DND-41 (cell line): ENCODE measurements around the gene DCAF8L2.
"Not testable (repeated sequence)": the region's sequence is repeated elsewhere in the genome, so short reads cannot be mapped to it uniquely, and the experiment has no call there.

Experiments
- ATAC-seq: fragments of 200-7000 bp; cut with Tn5 transposase; 3 replicates; pipeline ENCODE4 v1.9.1; 2021; ENCODE audit warnings: low read depth; ENCODE audit not compliant: insufficient read depth
- DNase-seq: peaks from one replicate; pipeline ENCODE4 v3.0.0-alpha.2; 2020
- H2AFZ ChIP-seq: 2 replicates; pipeline ENCODE4 v1.6.0; 2012; ENCODE audit warnings: low read depth, low read length
- H3K27ac ChIP-seq: 2 replicates; pipeline ENCODE4 v1.5.1; 2012; ENCODE audit warnings: low read length, inconsistent platforms
- H3K27me3 ChIP-seq: fragments of 200-600 bp; sonication (generic); 2 replicates; pipeline ENCODE4 v1.6.0; 2012; ENCODE audit warnings: low read length, mild to moderate bottlenecking, inconsistent platforms; ENCODE audit not compliant: insufficient read depth, poor library complexity
- H3K36me3 ChIP-seq: 2 replicates; pipeline ENCODE4 v1.5.1; 2012; ENCODE audit warnings: low read length, inconsistent platforms; ENCODE audit not compliant: insufficient read depth
- H3K4me1 ChIP-seq: 2 replicates; pipeline ENCODE4 v1.5.1; 2012; ENCODE audit warnings: mild to moderate bottlenecking, low read length; ENCODE audit not compliant: insufficient read depth
- H3K4me2 ChIP-seq: 2 replicates; pipeline ENCODE4 v1.6.0; 2012; ENCODE audit warnings: mild to moderate bottlenecking, moderate library complexity, low read length, inconsistent platforms; ENCODE audit not compliant: insufficient read depth
- H3K4me3 ChIP-seq, 2 experiments: fragments of 200-600 bp in 1 of 2; shearing (Covaris generic) in 1 of 2; 2 replicates each; pipeline ENCODE4 v1.5.1; 2012 to 2016; ENCODE audit warnings: inconsistent platforms in 2 of 2, low read length in 2 of 2, mild to moderate bottlenecking in 2 of 2, low read depth in 1 of 2, moderate library complexity in 1 of 2
- H3K79me2 ChIP-seq: 2 replicates; pipeline ENCODE4 v1.6.0; 2012; ENCODE audit warnings: low read length, inconsistent platforms; ENCODE audit not compliant: insufficient read depth
- H3K9ac ChIP-seq: 2 replicates; pipeline ENCODE4 v1.6.0; 2012; ENCODE audit warnings: low read depth, mild to moderate bottlenecking, inconsistent platforms, low read length, moderate library complexity
- H3K9me3 ChIP-seq: 2 replicates; pipeline ENCODE4 v1.5.1; 2012; ENCODE audit warnings: low read length, moderate library complexity, mild to moderate bottlenecking, inconsistent platforms; ENCODE audit not compliant: insufficient read depth, severe bottlenecking
- H4K20me1 ChIP-seq: 2 replicates; pipeline ENCODE4 v1.6.0; 2012; ENCODE audit warnings: low read length; ENCODE audit not compliant: insufficient read depth
- EZH2 ChIP-seq: IDR thresholded peaks from 3 replicates; pipeline ENCODE4 v1.6.1; 2012; ENCODE audit warnings: borderline replicate concordance, low read depth, mild to moderate bottlenecking, moderate library complexity, low read length, inconsistent platforms; ENCODE audit not compliant: severe bottlenecking
- TF ChIP-seq, protein P1 (sequence below): IDR thresholded peaks from 2 replicates; pipeline ENCODE4 v1.5.1; 2012; ENCODE audit warnings: borderline replicate concordance, low read length, moderate library complexity, mild to moderate bottlenecking; ENCODE audit not compliant: poor library complexity, severe bottlenecking; ENCODE audit errors: extremely low read depth

The DCAF8L2 gene

DNA sequence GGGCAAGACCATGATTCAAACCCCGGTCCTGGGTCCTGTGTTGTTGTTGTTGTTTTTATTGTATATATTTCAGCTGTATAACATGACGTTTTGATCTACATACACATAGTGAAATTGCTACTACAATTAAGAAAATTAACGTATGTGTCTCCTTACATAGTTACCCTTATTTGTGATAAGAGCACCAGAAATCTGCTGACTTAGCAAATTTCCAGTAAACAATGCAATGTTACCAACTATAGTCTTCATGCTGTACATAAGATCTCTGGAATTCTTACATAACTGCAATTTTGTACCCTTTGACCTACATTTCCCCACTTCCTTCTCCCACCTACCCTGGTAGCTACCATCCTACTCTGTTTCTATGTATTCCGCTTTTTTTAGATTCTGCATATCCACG lies 141.8 kb downstream of the DCAF8L2 start:
- DNase-seq (no peak), ATAC-seq (no peak)
- Histone ChIP-seq H3K27me3 (no peaks in the 10 kb centered on the region), H3K4me1 (peaks cover 15% of the 10 kb centered on the region), H2AFZ (no peak overlapping the region), H3K9ac (no peak overlapping the region), H3K27ac (no peak overlapping the region), H3K4me3 (no peak overlapping the region), H3K79me2 (no peaks in the 10 kb centered on the region), H4K20me1 (no peaks in the 10 kb centered on the region), H3K9me3 (no peaks in the 10 kb centered on the region), H3K4me2 (no peak overlapping the region), H3K36me3 (no peaks in the 10 kb centered on the region)
- no peak for TF ChIP-seq EZH2
- TF ChIP-seq, protein P1, sequence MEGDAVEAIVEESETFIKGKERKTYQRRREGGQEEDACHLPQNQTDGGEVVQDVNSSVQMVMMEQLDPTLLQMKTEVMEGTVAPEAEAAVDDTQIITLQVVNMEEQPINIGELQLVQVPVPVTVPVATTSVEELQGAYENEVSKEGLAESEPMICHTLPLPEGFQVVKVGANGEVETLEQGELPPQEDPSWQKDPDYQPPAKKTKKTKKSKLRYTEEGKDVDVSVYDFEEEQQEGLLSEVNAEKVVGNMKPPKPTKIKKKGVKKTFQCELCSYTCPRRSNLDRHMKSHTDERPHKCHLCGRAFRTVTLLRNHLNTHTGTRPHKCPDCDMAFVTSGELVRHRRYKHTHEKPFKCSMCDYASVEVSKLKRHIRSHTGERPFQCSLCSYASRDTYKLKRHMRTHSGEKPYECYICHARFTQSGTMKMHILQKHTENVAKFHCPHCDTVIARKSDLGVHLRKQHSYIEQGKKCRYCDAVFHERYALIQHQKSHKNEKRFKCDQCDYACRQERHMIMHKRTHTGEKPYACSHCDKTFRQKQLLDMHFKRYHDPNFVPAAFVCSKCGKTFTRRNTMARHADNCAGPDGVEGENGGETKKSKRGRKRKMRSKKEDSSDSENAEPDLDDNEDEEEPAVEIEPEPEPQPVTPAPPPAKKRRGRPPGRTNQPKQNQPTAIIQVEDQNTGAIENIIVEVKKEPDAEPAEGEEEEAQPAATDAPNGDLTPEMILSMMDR = no peak

DNA sequence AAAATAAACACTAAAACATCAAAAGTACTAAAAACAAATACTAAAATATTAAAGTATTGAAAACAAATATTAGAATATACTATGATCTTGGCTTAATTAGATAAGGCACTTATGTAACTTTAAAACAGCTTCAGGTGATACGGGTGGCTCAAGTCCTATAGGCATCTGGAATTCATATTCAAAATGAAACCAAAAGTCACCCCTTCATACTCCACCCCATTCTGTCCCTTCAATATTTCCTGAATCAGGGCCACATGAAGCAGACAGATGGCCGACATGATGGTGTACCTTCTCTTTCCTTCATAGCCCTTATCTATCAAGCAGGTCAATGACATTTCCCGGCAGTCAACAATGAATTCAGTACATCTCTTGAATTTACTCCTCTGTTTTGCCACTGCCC lies 145.8 kb downstream of the DCAF8L2 start:
- no peaks in the 10 kb centered on the region for H3K36me3 ChIP-seq
- DNase-seq (no peak), ATAC-seq (no peak; the same call in 2 of the 3 replicates)
- H3K27ac ChIP-seq = no peak overlapping the region
- no peak overlapping the region for H3K4me3 ChIP-seq
- no peak for TF ChIP-seq EZH2
- TF ChIP-seq, protein P1 = no peak
- H3K79me2 ChIP-seq = no peaks in the 10 kb centered on the region
- H3K27me3 ChIP-seq = no peaks in the 10 kb centered on the region
- no peaks in the 10 kb centered on the region for H3K9me3 ChIP-seq
- H3K4me1 ChIP-seq = peaks cover 15% of the 10 kb centered on the region
- no peaks in the 10 kb centered on the region for H4K20me1 ChIP-seq
- no peak overlapping the region for H3K9ac ChIP-seq
- no peak overlapping the region for H3K4me2 ChIP-seq
- no peak overlapping the region for H2AFZ ChIP-seq

DNA sequence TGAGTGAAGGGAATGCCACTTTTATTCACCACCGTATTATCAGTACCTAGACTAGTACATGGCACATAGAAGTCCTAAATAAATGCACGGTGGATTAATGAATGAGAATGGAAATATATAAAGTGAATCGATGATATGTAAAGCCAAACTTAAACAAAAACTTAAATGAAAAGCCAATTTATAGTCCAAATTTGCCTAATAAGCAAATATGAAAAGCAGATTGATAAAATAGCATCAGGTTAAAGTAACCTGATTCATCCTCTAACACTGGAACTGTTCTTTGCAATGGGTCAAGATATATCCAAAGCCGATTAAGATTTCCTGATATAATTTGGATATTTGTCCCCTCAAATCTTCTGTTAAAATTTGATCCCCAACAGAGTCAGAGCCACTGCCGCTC lies 150.8 kb downstream of the DCAF8L2 start:
- H3K27me3 ChIP-seq = no peaks in the 10 kb centered on the region
- TF ChIP-seq, protein P1 = no peak
- no peak for TF ChIP-seq EZH2

DNA sequence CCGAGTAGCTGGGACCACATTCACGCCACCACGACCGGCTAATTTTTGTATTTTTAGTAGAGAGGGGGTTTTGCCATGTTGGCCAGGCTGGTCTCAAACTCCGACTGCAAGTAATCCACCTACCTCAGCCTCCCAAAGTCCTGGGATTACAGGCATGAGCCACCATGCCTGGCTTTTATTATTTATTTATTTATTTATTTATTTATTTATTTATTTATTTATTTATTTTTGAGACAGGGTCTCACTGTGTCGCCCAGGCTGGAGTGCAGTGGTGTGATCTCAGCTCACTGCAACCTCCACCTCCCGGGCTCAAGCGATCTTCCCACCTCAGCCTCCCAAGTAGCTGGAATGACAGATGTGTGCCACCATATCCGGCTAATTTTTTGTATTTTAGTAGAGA lies 153.4 kb downstream of the DCAF8L2 start:
- not testable (repeated sequence) for H3K27ac ChIP-seq, H3K4me3 ChIP-seq, H3K27me3 ChIP-seq, H3K79me2 ChIP-seq, H3K9ac ChIP-seq, ATAC-seq, H2AFZ ChIP-seq, DNase-seq, H3K9me3 ChIP-seq, H3K4me1 ChIP-seq, H3K36me3 ChIP-seq, H3K4me2 ChIP-seq, H4K20me1 ChIP-seq

More for the DNA sequence above, 150.8 kb downstream of the DCAF8L2 start:
- Histone ChIP-seq H3K36me3 (no peaks in the 10 kb centered on the region), H3K4me3 (no peak overlapping the region), H3K27ac (no peak overlapping the region), H4K20me1 (no peaks in the 10 kb centered on the region), H2AFZ (no peak overlapping the region), H3K4me2 (no peak overlapping the region), H3K9ac (no peak overlapping the region), H3K9me3 (no peaks in the 10 kb centered on the region), H3K4me1 (peaks cover 2% of the 10 kb centered on the region; the same call in 1 of the 2 replicates), H3K79me2 (no peaks in the 10 kb centered on the region)
- ATAC-seq = no peak
- DNase-seq = no peak
